Keratinocyte (primary cell): ENCODE results near the gene ORM2. TPM values are rescaled to one million over a fixed set of nuclear protein-coding genes. Genes with fewer than 3 reads are reported as not detected.

ENCODE experiments used
- DNase-seq: peaks from one replicate; pipeline ENCODE4 v3.0.0-alpha.2; 2011; ENCODE audit warnings: low read depth, missing footprints, low spot score
- FAIRE-seq: peaks from 2 replicates; lab custom pipeline; 2011; peaks lifted over from hg19 to GRCh38; lab: Jason Lieb, UNC
- H2AFZ ChIP-seq: 2 replicates; pipeline ENCODE4 v1.6.0; 2012; ENCODE audit warnings: low read length, control low read depth, inconsistent platforms; ENCODE audit not compliant: control insufficient read depth
- H3K27ac ChIP-seq: 2 replicates; pipeline ENCODE4 v1.5.1; 2011; ENCODE audit warnings: low read length; ENCODE audit not compliant: control insufficient read depth, insufficient read depth
- H3K27me3 ChIP-seq: 3 replicates; pipeline ENCODE4 v1.6.0; 2011; ENCODE audit warnings: low read length; ENCODE audit not compliant: control insufficient read depth, insufficient read depth; ENCODE audit errors: extremely low read depth
- H3K36me3 ChIP-seq, 2 experiments: 2 replicates in 1 of 2; 3 replicates in 1 of 2; pipeline ENCODE4 v1.5.1; 2011; ENCODE audit warnings: low read length in 2 of 2, mild to moderate bottlenecking in 1 of 2; ENCODE audit not compliant: control insufficient read depth in 2 of 2, insufficient read depth in 2 of 2; ENCODE audit errors: extremely low read depth in 1 of 2
- H3K4me1 ChIP-seq: 3 replicates; pipeline ENCODE4 v1.5.1; 2011; ENCODE audit warnings: low read length; ENCODE audit not compliant: control insufficient read depth, insufficient read depth; ENCODE audit errors: extremely low read depth
- H3K4me2 ChIP-seq: 3 replicates; pipeline ENCODE4 v1.6.0; 2011; ENCODE audit warnings: low read depth, low read length; ENCODE audit not compliant: control insufficient read depth, insufficient read depth; ENCODE audit errors: extremely low read depth
- H3K4me3 ChIP-seq, 3 experiments: fragments of 200-600 bp in 1 of 3; sonication (generic) in 1 of 3; 2 replicates in 2 of 3; 3 replicates in 1 of 3; pipeline ENCODE4 v1.5.1; 2011 to 2016; ENCODE audit warnings: low read length in 3 of 3, mild to moderate bottlenecking in 3 of 3, control low read depth in 2 of 3, inconsistent platforms in 1 of 3, low read depth in 1 of 3, mixed read lengths in 1 of 3, mixed run types in 1 of 3, moderate library complexity in 1 of 3; ENCODE audit not compliant: control insufficient read depth in 2 of 3, insufficient read depth in 2 of 3; ENCODE audit errors: extremely low read depth in 1 of 3
- H3K79me2 ChIP-seq: 2 replicates; pipeline ENCODE4 v1.6.0; 2012; ENCODE audit warnings: low read length; ENCODE audit not compliant: control insufficient read depth, insufficient read depth
- H3K9ac ChIP-seq: 3 replicates; pipeline ENCODE4 v1.6.0; 2011; ENCODE audit warnings: low read length; ENCODE audit not compliant: control insufficient read depth, insufficient read depth; ENCODE audit errors: extremely low read depth
- H3K9me1 ChIP-seq: 3 replicates; pipeline ENCODE4 v1.6.0; 2011; ENCODE audit warnings: low read length; ENCODE audit not compliant: control insufficient read depth, insufficient read depth; ENCODE audit errors: extremely low read depth
- H3K9me3 ChIP-seq: 2 replicates; pipeline ENCODE4 v1.5.1; 2012; ENCODE audit warnings: low read depth, low read length; ENCODE audit not compliant: control insufficient read depth
- H4K20me1 ChIP-seq: 3 replicates; pipeline ENCODE4 v1.6.0; 2011; ENCODE audit warnings: low read length; ENCODE audit not compliant: control insufficient read depth, insufficient read depth; ENCODE audit errors: extremely low read depth
- CTCF ChIP-seq, 3 experiments: IDR thresholded peaks in 1 of 3; conservative IDR thresholded peaks in 1 of 3; optimal IDR thresholded peaks in 1 of 3; 2 replicates in 2 of 3; 3 replicates in 1 of 3; pipeline versions ENCODE3 to v1.5.1; 2011; ENCODE audit warnings: low read length in 3 of 3, mild to moderate bottlenecking in 3 of 3, moderate library complexity in 2 of 3, control low read depth in 1 of 3, inconsistent platforms in 1 of 3; ENCODE audit not compliant: insufficient read depth in 2 of 3; ENCODE audit errors: extremely low read depth in 1 of 3
- EZH2 ChIP-seq: IDR thresholded peaks from one replicate; pipeline ENCODE4 v1.6.1; 2012; ENCODE audit warnings: inconsistent platforms, mild to moderate bottlenecking, low read length, moderate library complexity
- dilution Hi-C: fragments of 300-500 bp; cut with MboI; formaldehyde crosslinking; loops from one replicate; pipeline ENCODE4 v1.7.0; 2020; ENCODE audit warnings: low sequenced_read_pairs; ENCODE audit not compliant: extremely low pct_ligation_motif_present
- polyA plus RNA-seq, 5 experiments: library from polyadenylated mRNA; depleted of rRNA in 3 of 5; stranded (reverse) in 3 of 5; stranded (forward) in 1 of 5; unstranded in 1 of 5; fragments of >200 nt; gene quantifications; 1 replicate in 1 of 5; 2 replicates in 3 of 5; 3 replicates in 1 of 5; pipeline versions ENCODE4 v1.2.1 to v1.2.3, GENCODE V29; 2011 to 2012; ENCODE audit warnings: missing spikeins in 2 of 5, low read depth in 1 of 5, low replicate concordance in 1 of 5

ORM2 gene
- polyA plus RNA-seq, 1 donor (not counting 4 experiments of a cell fraction or from before 2014, with no cell fraction given): not detected

- DNase-seq (no peak), FAIRE-seq (no peak)
- Histone ChIP-seq H3K4me3 (no peak overlapping the region), H3K27ac (no peak overlapping the region), H3K36me3 (peaks cover 20 to 22% of the 10 kb centered on the region in 2 experiments), H3K9ac (no peak overlapping the region), H2AFZ (no peak overlapping the region), H3K4me1 (no peaks in the 10 kb centered on the region), H3K27me3 (no peaks in the 10 kb centered on the region), H4K20me1 (no peaks in the 10 kb centered on the region), H3K79me2 (no peaks in the 10 kb centered on the region), H3K9me1 (no peaks in the 10 kb centered on the region), H3K9me3 (peaks cover 4% of the 10 kb centered on the region), H3K4me2 (no peak overlapping the region)
- no peak for TF ChIP-seq CTCF (optimal IDR thresholded peaks at IDR 0.05 in 1 of 3, IDR thresholded peaks at IDR 0.05 in 1 of 3, conservative IDR thresholded peaks at IDR 0.05 in 1 of 3; ENCODE audit: extremely low read depth in 1 of 3, insufficient read depth in 2 of 3, low read length in 3 of 3)
- no peak for TF ChIP-seq EZH2
- dilution Hi-C loops: no loop called here
These were observed 17.2 kb upstream of the ORM2 start for GRCh38 chr9:114312513-114312875.

GRCh38 chr9:114313186-114313585 is 16.5 kb upstream of the ORM2 start:
- Histone ChIP-seq H4K20me1 (no peaks in the 10 kb centered on the region), H3K27ac (no peak overlapping the region), H3K4me3 (no peak overlapping the region), H3K79me2 (no peaks in the 10 kb centered on the region), H3K27me3 (no peaks in the 10 kb centered on the region), H3K9me1 (no peaks in the 10 kb centered on the region), H3K9ac (no peak overlapping the region), H2AFZ (no peak overlapping the region), H3K36me3 (peaks cover 13 to 17% of the 10 kb centered on the region in 2 experiments), H3K4me2 (no peak overlapping the region), H3K9me3 (peaks cover 4% of the 10 kb centered on the region), H3K4me1 (peaks cover 4% of the 10 kb centered on the region)
- dilution Hi-C loops: no loop called here
- no peak for DNase-seq
- TF ChIP-seq CTCF (optimal IDR thresholded peaks at IDR 0.05 in 1 of 3, IDR thresholded peaks at IDR 0.05 in 1 of 3, conservative IDR thresholded peaks at IDR 0.05 in 1 of 3; ENCODE audit: extremely low read depth in 1 of 3, insufficient read depth in 2 of 3, low read length in 3 of 3) (no peak), EZH2 (no peak)
- FAIRE-seq: no peak
